HL-60 (cell line): ENCODE data around the gene SECISBP2.

Source experiments
- POLR2AphosphoS5 ChIP-seq: IDR thresholded peaks from 2 replicates; pipeline ENCODE4 v1.6.1; 2012; ENCODE audit warnings: low read depth
- TF ChIP-seq, protein P1 (sequence below): IDR thresholded peaks from one replicate; pipeline ENCODE4 v1.5.1; 2011; ENCODE audit warnings: low read length, control low read depth, inconsistent platforms; ENCODE audit not compliant: insufficient read depth
- TF ChIP-seq, protein P2 (sequence below): IDR thresholded peaks from 2 replicates; pipeline ENCODE4 v1.6.1; 2012; ENCODE audit warnings: low read depth; ENCODE audit not compliant: insufficient replicate concordance

DNA sequence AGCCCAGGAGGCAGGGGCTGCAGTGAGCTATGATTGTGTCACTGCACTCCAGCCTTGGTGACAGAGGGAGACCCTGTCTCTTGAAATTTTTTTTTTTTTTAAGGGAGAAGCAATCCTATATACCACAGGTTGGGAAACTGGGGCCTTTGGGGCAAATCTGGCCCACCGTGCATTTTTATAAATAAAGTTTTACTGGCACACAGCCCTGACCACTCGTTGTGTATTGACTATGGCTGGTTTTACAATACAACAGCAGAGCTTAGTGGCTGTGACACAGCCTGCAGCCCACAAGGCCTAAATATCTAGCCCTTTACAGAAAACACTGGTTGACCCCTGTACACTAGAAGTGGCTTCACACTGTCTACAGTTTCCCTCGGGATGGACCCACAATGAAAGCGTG is 58.0 kb downstream of the SECISBP2 start:
- TF ChIP-seq, protein P1, sequence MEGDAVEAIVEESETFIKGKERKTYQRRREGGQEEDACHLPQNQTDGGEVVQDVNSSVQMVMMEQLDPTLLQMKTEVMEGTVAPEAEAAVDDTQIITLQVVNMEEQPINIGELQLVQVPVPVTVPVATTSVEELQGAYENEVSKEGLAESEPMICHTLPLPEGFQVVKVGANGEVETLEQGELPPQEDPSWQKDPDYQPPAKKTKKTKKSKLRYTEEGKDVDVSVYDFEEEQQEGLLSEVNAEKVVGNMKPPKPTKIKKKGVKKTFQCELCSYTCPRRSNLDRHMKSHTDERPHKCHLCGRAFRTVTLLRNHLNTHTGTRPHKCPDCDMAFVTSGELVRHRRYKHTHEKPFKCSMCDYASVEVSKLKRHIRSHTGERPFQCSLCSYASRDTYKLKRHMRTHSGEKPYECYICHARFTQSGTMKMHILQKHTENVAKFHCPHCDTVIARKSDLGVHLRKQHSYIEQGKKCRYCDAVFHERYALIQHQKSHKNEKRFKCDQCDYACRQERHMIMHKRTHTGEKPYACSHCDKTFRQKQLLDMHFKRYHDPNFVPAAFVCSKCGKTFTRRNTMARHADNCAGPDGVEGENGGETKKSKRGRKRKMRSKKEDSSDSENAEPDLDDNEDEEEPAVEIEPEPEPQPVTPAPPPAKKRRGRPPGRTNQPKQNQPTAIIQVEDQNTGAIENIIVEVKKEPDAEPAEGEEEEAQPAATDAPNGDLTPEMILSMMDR: no peak
- no peak for TF ChIP-seq POLR2AphosphoS5
- TF ChIP-seq, protein P2, sequence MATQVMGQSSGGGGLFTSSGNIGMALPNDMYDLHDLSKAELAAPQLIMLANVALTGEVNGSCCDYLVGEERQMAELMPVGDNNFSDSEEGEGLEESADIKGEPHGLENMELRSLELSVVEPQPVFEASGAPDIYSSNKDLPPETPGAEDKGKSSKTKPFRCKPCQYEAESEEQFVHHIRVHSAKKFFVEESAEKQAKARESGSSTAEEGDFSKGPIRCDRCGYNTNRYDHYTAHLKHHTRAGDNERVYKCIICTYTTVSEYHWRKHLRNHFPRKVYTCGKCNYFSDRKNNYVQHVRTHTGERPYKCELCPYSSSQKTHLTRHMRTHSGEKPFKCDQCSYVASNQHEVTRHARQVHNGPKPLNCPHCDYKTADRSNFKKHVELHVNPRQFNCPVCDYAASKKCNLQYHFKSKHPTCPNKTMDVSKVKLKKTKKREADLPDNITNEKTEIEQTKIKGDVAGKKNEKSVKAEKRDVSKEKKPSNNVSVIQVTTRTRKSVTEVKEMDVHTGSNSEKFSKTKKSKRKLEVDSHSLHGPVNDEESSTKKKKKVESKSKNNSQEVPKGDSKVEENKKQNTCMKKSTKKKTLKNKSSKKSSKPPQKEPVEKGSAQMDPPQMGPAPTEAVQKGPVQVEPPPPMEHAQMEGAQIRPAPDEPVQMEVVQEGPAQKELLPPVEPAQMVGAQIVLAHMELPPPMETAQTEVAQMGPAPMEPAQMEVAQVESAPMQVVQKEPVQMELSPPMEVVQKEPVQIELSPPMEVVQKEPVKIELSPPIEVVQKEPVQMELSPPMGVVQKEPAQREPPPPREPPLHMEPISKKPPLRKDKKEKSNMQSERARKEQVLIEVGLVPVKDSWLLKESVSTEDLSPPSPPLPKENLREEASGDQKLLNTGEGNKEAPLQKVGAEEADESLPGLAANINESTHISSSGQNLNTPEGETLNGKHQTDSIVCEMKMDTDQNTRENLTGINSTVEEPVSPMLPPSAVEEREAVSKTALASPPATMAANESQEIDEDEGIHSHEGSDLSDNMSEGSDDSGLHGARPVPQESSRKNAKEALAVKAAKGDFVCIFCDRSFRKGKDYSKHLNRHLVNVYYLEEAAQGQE: no peak
